H1 (cell line): ENCODE results near the gene AP3B2. TPM values are rescaled to one million over a fixed set of nuclear protein-coding genes. Genes with fewer than 3 reads are reported as not detected.

Experiments
- CTCF ChIA-PET: fragments of 300-600 bp; sonication (Branson Sonifier 250); formaldehyde crosslinking; loops from one replicate; lab custom pipeline; 2021; ENCODE audit not compliant: partially characterized antibody; lab: Charles Lee
- POLR2A ChIA-PET: fragments of 300-600 bp; sonication (Branson Sonifier 250); formaldehyde crosslinking; loops from one replicate; lab custom pipeline; 2021; ENCODE audit warnings: inconsistent platforms; ENCODE audit not compliant: partially characterized antibody; lab: Charles Lee
- DNase-seq, 2 experiments: peaks; one replicate each; pipeline versions ENCODE4 v3.0.0 to v3.0.0-alpha.2; 2010 to 2022; ENCODE audit warnings: low spot score in 2 of 2, low read depth in 1 of 2, mixed read lengths in 1 of 2
- FAIRE-seq: peaks from 2 replicates; lab custom pipeline; 2011; peaks lifted over from hg19 to GRCh38; lab: Jason Lieb, UNC
- H2AFZ ChIP-seq: 2 replicates; pipeline ENCODE4 v1.8.1; 2012; ENCODE audit warnings: low read length, inconsistent platforms
- H2AK5ac ChIP-seq: 2 replicates; pipeline ENCODE4 v1.6.1; 2013; ENCODE audit warnings: low read depth, low read length
- H2BK120ac ChIP-seq: replicated peaks from 2 replicates; pipeline ENCODE3; 2013; ENCODE audit warnings: low read depth, low read length, inconsistent platforms
- H2BK12ac ChIP-seq: 2 replicates; pipeline ENCODE4 v1.6.1; 2013; ENCODE audit warnings: low read depth, low read length
- H2BK15ac ChIP-seq: 2 replicates; pipeline ENCODE4 v1.6.1; 2013; ENCODE audit warnings: low read length
- H2BK20ac ChIP-seq: 2 replicates; pipeline ENCODE4 v1.6.1; 2013; ENCODE audit warnings: low read length
- H2BK5ac ChIP-seq: 2 replicates; pipeline ENCODE4 v1.6.1; 2013; ENCODE audit warnings: low read depth, low read length
- H3K14ac ChIP-seq: 2 replicates; pipeline ENCODE4 v1.6.1; 2013; ENCODE audit warnings: inconsistent platforms; ENCODE audit not compliant: insufficient read length
- H3K18ac ChIP-seq: 2 replicates; pipeline ENCODE4 v1.6.1; 2013; ENCODE audit warnings: low read length; ENCODE audit errors: extremely low read depth
- H3K23ac ChIP-seq: 2 replicates; pipeline ENCODE4 v1.6.1; 2013; ENCODE audit warnings: inconsistent platforms; ENCODE audit not compliant: insufficient read length
- H3K23me2 ChIP-seq: 2 replicates; pipeline ENCODE4 v1.6.1; 2013; ENCODE audit warnings: low read depth, low read length
- H3K27ac ChIP-seq: 2 replicates; pipeline ENCODE4 v1.6.1; 2011; ENCODE audit warnings: low read depth, low read length, inconsistent platforms
- H3K27me3 ChIP-seq, 4 experiments: replicated peaks in 1 of 4; 1 replicate in 1 of 4; 2 replicates in 3 of 4; pipeline versions ENCODE4 v1.6.1 to v1.8.1; 2011 to 2013; ENCODE audit warnings: low read length in 3 of 4, mild to moderate bottlenecking in 3 of 4, inconsistent platforms in 2 of 4, mixed read lengths in 2 of 4, moderate library complexity in 1 of 4; ENCODE audit not compliant: control insufficient read depth in 3 of 4, insufficient read depth in 3 of 4; ENCODE audit errors: extremely low read depth in 1 of 4
- H3K36me3 ChIP-seq, 4 experiments: 2 replicates each; pipeline versions ENCODE4 v1.6.1 to v1.8.1; 2011 to 2013; ENCODE audit warnings: mild to moderate bottlenecking in 4 of 4, low read length in 3 of 4, moderate library complexity in 2 of 4, control low read depth in 1 of 4, inconsistent platforms in 1 of 4; ENCODE audit not compliant: insufficient read depth in 4 of 4, control insufficient read depth in 2 of 4
- H3K4ac ChIP-seq: replicated peaks from 2 replicates; pipeline ENCODE3; 2013; ENCODE audit warnings: low read length, low read depth, mixed read lengths, inconsistent platforms; ENCODE audit not compliant: insufficient read length
- H3K4me1 ChIP-seq, 4 experiments: replicated peaks in 1 of 4; 1 replicate in 1 of 4; 2 replicates in 3 of 4; pipeline versions ENCODE4 v1.6.1 to v1.8.1; 2011 to 2013; ENCODE audit warnings: low read length in 3 of 4, inconsistent platforms in 2 of 4, mixed read lengths in 1 of 4; ENCODE audit not compliant: insufficient read depth in 4 of 4, control insufficient read depth in 3 of 4
- H3K4me2 ChIP-seq, 2 experiments: 2 replicates each; pipeline versions ENCODE4 v1.6.1 to v1.8.1; 2011 to 2013; ENCODE audit warnings: low read depth in 2 of 2, low read length in 2 of 2, control low read depth in 1 of 2, inconsistent platforms in 1 of 2, mild to moderate bottlenecking in 1 of 2; ENCODE audit not compliant: insufficient read depth in 1 of 2
- H3K4me3 ChIP-seq, 4 experiments: fragments of 200-600, 300-600 bp in 1 of 4; sonication (generic), shearing (Covaris generic), sonication (Bioruptor Twin) in 1 of 4; 2 replicates each; pipeline versions ENCODE4 v1.5.1 to v1.8.1; 2011 to 2016; ENCODE audit warnings: low read length in 4 of 4, low read depth in 3 of 4, control low read depth in 2 of 4, inconsistent platforms in 2 of 4, mild to moderate bottlenecking in 2 of 4, mixed read lengths in 1 of 4, moderate library complexity in 1 of 4; ENCODE audit not compliant: insufficient read depth in 2 of 4; ENCODE audit errors: extremely low read depth in 1 of 4
- H3K56ac ChIP-seq: replicated peaks from 2 replicates; pipeline ENCODE3; 2013; ENCODE audit warnings: low read depth, mild to moderate bottlenecking, mixed read lengths, low read length, inconsistent platforms; ENCODE audit not compliant: insufficient read length
- H3K79me1 ChIP-seq: 2 replicates; pipeline ENCODE4 v1.6.1; 2013; ENCODE audit warnings: low read depth, low read length, control low read depth
- H3K79me2 ChIP-seq, 2 experiments: 2 replicates each; pipeline versions ENCODE4 v1.6.1 to v1.8.1; 2012 to 2013; ENCODE audit warnings: low read length in 2 of 2, mild to moderate bottlenecking in 2 of 2, inconsistent platforms in 1 of 2; ENCODE audit not compliant: insufficient read depth in 2 of 2, control insufficient read depth in 1 of 2
- H3K9ac ChIP-seq, 4 experiments: replicated peaks in 1 of 4; 1 replicate in 1 of 4; 2 replicates in 3 of 4; pipeline versions ENCODE4 v1.6.1 to v1.8.1; 2011 to 2013; ENCODE audit warnings: low read depth in 3 of 4, low read length in 3 of 4, control low read depth in 2 of 4, mild to moderate bottlenecking in 2 of 4, moderate library complexity in 2 of 4, inconsistent platforms in 1 of 4; ENCODE audit errors: extremely low read depth in 1 of 4
- H3K9me3 ChIP-seq, 2 experiments: 2 replicates each; pipeline versions ENCODE4 v1.6.1 to v1.8.1; 2012 to 2013; ENCODE audit warnings: mild to moderate bottlenecking in 2 of 2, moderate library complexity in 2 of 2, control low read depth in 1 of 2, inconsistent platforms in 1 of 2, low read depth in 1 of 2, low read length in 1 of 2, mixed read lengths in 1 of 2; ENCODE audit not compliant: insufficient read depth in 2 of 2
- H4K20me1 ChIP-seq, 2 experiments: replicated peaks in 1 of 2; 2 replicates each; pipeline versions ENCODE3 to v1.8.1; 2011 to 2013; ENCODE audit warnings: inconsistent platforms in 2 of 2, low read length in 2 of 2, mild to moderate bottlenecking in 1 of 2; ENCODE audit not compliant: insufficient read depth in 2 of 2, control insufficient read depth in 1 of 2
- H4K5ac ChIP-seq: 2 replicates; pipeline ENCODE4 v1.6.1; 2013; ENCODE audit warnings: low read length, low read depth, mixed read lengths, inconsistent platforms; ENCODE audit not compliant: insufficient read length
- H4K8ac ChIP-seq: 2 replicates; pipeline ENCODE4 v1.8.0; 2013; ENCODE audit warnings: mild to moderate bottlenecking, moderate library complexity, low read length, inconsistent platforms; ENCODE audit not compliant: insufficient read depth; ENCODE audit errors: extremely low read depth
- H4K91ac ChIP-seq: replicated peaks from 2 replicates; pipeline ENCODE3; 2013; ENCODE audit warnings: low read length, mixed read lengths, inconsistent platforms; ENCODE audit not compliant: insufficient read length
- ASH2L ChIP-seq: fragments of 200-600, 300-600 bp; sonication (generic); IDR thresholded peaks from one replicate; pipeline ENCODE4 v1.7.1; 2017; ENCODE audit warnings: low read length
- CBX5 ChIP-seq: fragments of 300-800, 300-1000 bp; sonication (generic); IDR thresholded peaks from 2 replicates; pipeline ENCODE4 v1.7.1; 2016; ENCODE audit warnings: antibody characterized with exemption, low read length, low read depth
- CBX8 ChIP-seq: fragments of 300-800, 300-1000 bp; sonication (generic); IDR thresholded peaks from 2 replicates; pipeline ENCODE4 v1.7.1; 2016; ENCODE audit warnings: low read depth, low read length, borderline replicate concordance
- EGR1 ChIP-seq: IDR thresholded peaks from 2 replicates; pipeline ENCODE4 v1.6.1; 2011; ENCODE audit warnings: low read depth, low read length, borderline replicate concordance
- EZH2 ChIP-seq: fragments of 200-600 bp; sonication (generic); IDR thresholded peaks from 2 replicates; pipeline ENCODE4 v1.7.1; 2012; ENCODE audit warnings: low read depth, mild to moderate bottlenecking, moderate library complexity, low read length, inconsistent platforms; ENCODE audit not compliant: severe bottlenecking
- FOSL1 ChIP-seq: IDR thresholded peaks from 2 replicates; pipeline ENCODE4 v1.6.1; 2011; ENCODE audit warnings: mild to moderate bottlenecking, low read depth, low read length, moderate library complexity; ENCODE audit not compliant: insufficient read depth
- GABPA ChIP-seq: IDR thresholded peaks from 2 replicates; pipeline ENCODE4 v1.6.1; 2011; ENCODE audit warnings: mild to moderate bottlenecking, low read length, moderate library complexity, borderline replicate concordance; ENCODE audit not compliant: insufficient read depth
- JUND ChIP-seq: IDR thresholded peaks from 2 replicates; pipeline ENCODE4 v1.6.1; 2011; ENCODE audit warnings: mild to moderate bottlenecking, improper control_type of control experiment, low read length
- POU5F1 ChIP-seq: IDR thresholded peaks from 2 replicates; pipeline ENCODE4 v1.6.1; 2011; ENCODE audit warnings: low read depth, mild to moderate bottlenecking, low read length, moderate library complexity
- SRF ChIP-seq: IDR thresholded peaks from 2 replicates; pipeline ENCODE4 v1.6.1; 2011; ENCODE audit warnings: mild to moderate bottlenecking, low read depth, low read length, moderate library complexity
- TBP ChIP-seq: IDR thresholded peaks from 2 replicates; pipeline ENCODE4 v1.6.1; 2011; ENCODE audit warnings: low read depth, low read length, improper control_type of control experiment
- TCF12 ChIP-seq: IDR thresholded peaks from 2 replicates; pipeline ENCODE4 v1.6.1; 2011; ENCODE audit warnings: low read depth, mild to moderate bottlenecking, low read length
- TEAD4 ChIP-seq: IDR thresholded peaks from 2 replicates; pipeline ENCODE4 v1.6.1; 2012; ENCODE audit warnings: low read depth, low read length, inconsistent platforms, mixed read lengths
- WGBS, 2 experiments: shearing (Covaris generic) in 1 of 2; methylation state at CpG; one replicate each; pipeline versions ENCODE4 v1.1.6 to v1.1.7; 2013 to 2015; ENCODE audit warnings: low lambda C conversion rate in 2 of 2, mixed read lengths in 2 of 2, inconsistent platforms in 1 of 2, low coverage in 1 of 2, missing lambda C conversion rate in 1 of 2; ENCODE audit not compliant: insufficient replicate concordance in 2 of 2, insufficient coverage in 1 of 2, insufficient read length in 1 of 2; ENCODE audit errors: extremely low coverage in 1 of 2, missing lambda C conversion rate in 1 of 2; 5-methylcytosine and 5-hydroxymethylcytosine counted together
- polyA plus RNA-seq, 7 experiments: library from polyadenylated mRNA; depleted of rRNA in 3 of 7; stranded (reverse) in 5 of 7; unstranded in 2 of 7; fragments of >200 nt in 5 of 7; fragments of 200-250 nt in 2 of 7; gene quantifications; 1 replicate in 5 of 7; 2 replicates in 1 of 7; 4 replicates in 1 of 7; pipeline versions ENCODE4 v1.2.1 to v1.2.3, GENCODE V29; 2011 to 2013; ENCODE audit warnings: missing spikeins in 2 of 7, mixed read lengths in 2 of 7
- total RNA-seq: library from RNA; stranded (reverse); fragmentation: NEBNext Ultra II Directional; extraction: Animal tissue kit (Norgen Biotek cat#: 25700); gene quantifications from 2 replicates; pipeline ENCODE4 v1.2.1, GENCODE V29; 2021
- TF ChIP-seq, protein P1 (sequence below): IDR thresholded peaks from 2 replicates; pipeline ENCODE4 v1.6.1; 2012; ENCODE audit warnings: inconsistent platforms

The AP3B2 gene
- total and polyA plus RNA-seq, 2 of the 8 experiments (the other 6 are each of a cell fraction or from before 2014, with no cell fraction given), result 21.8 to 25.7 TPM

DNA sequence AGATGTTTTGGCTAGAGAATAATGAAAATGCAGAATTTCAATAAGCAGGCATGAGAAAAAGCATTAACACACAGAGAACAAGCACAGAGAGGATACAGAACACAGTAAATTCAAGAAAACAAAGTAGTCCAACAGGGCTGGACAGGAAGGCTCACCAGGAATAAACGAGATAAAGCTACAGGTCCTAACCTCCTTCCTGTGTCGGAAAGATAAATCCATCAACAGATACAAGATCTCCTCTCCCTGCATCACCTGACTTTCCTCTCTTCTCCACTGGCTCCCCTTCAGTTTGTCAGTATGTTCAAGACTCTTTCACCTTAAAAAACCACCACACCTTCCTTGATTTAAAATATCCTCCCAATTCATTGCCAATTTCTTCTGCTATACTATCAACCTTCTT, 73.9 kb downstream of the AP3B2 start:
- H3K4me1 ChIP-seq, result no peaks in the 10 kb centered on the region
- H3K4ac ChIP-seq, result no peak overlapping the region
- H3K79me1 ChIP-seq, result no peaks in the 10 kb centered on the region
- H2BK20ac ChIP-seq, result no peak overlapping the region
- no peaks in the 10 kb centered on the region for H3K79me2 ChIP-seq
- DNase-seq (no peak), FAIRE-seq (no peak)
- H3K27ac ChIP-seq, result no peak overlapping the region
- no peak overlapping the region for H2BK5ac ChIP-seq
- no peak overlapping the region for H4K8ac ChIP-seq
- no peak overlapping the region for H3K4me2 ChIP-seq
- H2BK12ac ChIP-seq, result no peak overlapping the region
- no peaks in the 10 kb centered on the region for H3K36me3 ChIP-seq
- no peak overlapping the region for H3K18ac ChIP-seq
- no peak overlapping the region for H3K56ac ChIP-seq
- H4K5ac ChIP-seq, result no peak overlapping the region
- H3K23ac ChIP-seq, result no peak overlapping the region
- no peak overlapping the region for H2BK15ac ChIP-seq
- no peak overlapping the region for H3K4me3 ChIP-seq
- no peak overlapping the region for H2BK120ac ChIP-seq
- no peaks in the 10 kb centered on the region for H4K20me1 ChIP-seq
- no peak overlapping the region for H2AK5ac ChIP-seq
- no peak overlapping the region for H3K9ac ChIP-seq
- H3K23me2 ChIP-seq, result no peaks in the 10 kb centered on the region; the same call in 1 of the 2 replicates
- no peak overlapping the region for H4K91ac ChIP-seq
- CTCF ChIA-PET, result interaction anchor here (0.5 to 1.2 kb wide), 2 partner anchors 14 to 1481 kb away, joined by 4 read pairs; no protein-coding TSS in a partner anchor
- WGBS, 2 experiments, result 80% methylated on average over 2 of the region's 2 CpGs; no CpG with 5 or more reads in 1 of the 2 experiments
- 0 out of 7 replicates have a peak, but pooled peaks cover 0 to 4% (median 0%) of the 10 kb centered on the region in 4 experiments for H3K27me3 ChIP-seq
- H3K9me3 ChIP-seq, result no peaks in the 10 kb centered on the region
- no peak overlapping the region for H3K14ac ChIP-seq
- H2AFZ ChIP-seq, result no peak overlapping the region
- POLR2A ChIA-PET, result interaction anchor here (0.9 kb wide), 1 partner anchor 11 kb away, joined by 3 read pairs; no protein-coding TSS in a partner anchor
- TF ChIP-seq TEAD4 (no peak), TBP (no peak), POU5F1 (no peak), ASH2L (no peak), JUND (no peak), CBX5 (no peak), FOSL1 (no peak), SRF (no peak), GABPA (no peak), EGR1 (no peak), EZH2 (no peak), CBX8 (no peak), TCF12 (no peak)
- TF ChIP-seq, protein P1, sequence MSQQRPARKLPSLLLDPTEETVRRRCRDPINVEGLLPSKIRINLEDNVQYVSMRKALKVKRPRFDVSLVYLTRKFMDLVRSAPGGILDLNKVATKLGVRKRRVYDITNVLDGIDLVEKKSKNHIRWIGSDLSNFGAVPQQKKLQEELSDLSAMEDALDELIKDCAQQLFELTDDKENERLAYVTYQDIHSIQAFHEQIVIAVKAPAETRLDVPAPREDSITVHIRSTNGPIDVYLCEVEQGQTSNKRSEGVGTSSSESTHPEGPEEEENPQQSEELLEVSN, result no peak
